RWPE2 (cell line): Measurements from ENCODE around the gene NTRK2.

Experiments
- ATAC-seq: fragments of 200-7000 bp; cut with Tn5 transposase; 3 replicates; pipeline ENCODE4 v1.9.1; 2021; ENCODE audit warnings: low read depth
- DNase-seq: peaks from one replicate; pipeline ENCODE4 v3.0.0-alpha.2; 2020; ENCODE audit warnings: low spot score
- H3K27ac ChIP-seq: fragments of 450-650 bp; 2 replicates; pipeline ENCODE4 v1.5.1; 2017; ENCODE audit warnings: mild to moderate bottlenecking; ENCODE audit not compliant: poor library complexity, severe bottlenecking
- H3K27me3 ChIP-seq: fragments of 250-450 bp; sonication (Bioruptor Pico); 2 replicates; pipeline ENCODE4 v1.5.1; 2021; ENCODE audit warnings: mild to moderate bottlenecking, moderate library complexity; ENCODE audit not compliant: insufficient read depth, poor library complexity, severe bottlenecking
- H3K36me3 ChIP-seq: fragments of 250-450 bp; sonication (Bioruptor Pico); 2 replicates; pipeline ENCODE4 v1.5.1; 2020; ENCODE audit warnings: low read depth, mild to moderate bottlenecking, moderate library complexity
- H3K4me1 ChIP-seq: fragments of 250-450 bp; sonication (Bioruptor Pico); 2 replicates; pipeline ENCODE4 v1.5.1; 2021; ENCODE audit warnings: mild to moderate bottlenecking, moderate library complexity; ENCODE audit not compliant: insufficient read depth, poor library complexity, severe bottlenecking
- H3K4me3 ChIP-seq: fragments of 250-450 bp; sonication (Bioruptor Pico); 2 replicates; pipeline ENCODE4 v1.5.1; 2021; ENCODE audit warnings: mild to moderate bottlenecking, moderate library complexity; ENCODE audit not compliant: severe bottlenecking
- H3K9me3 ChIP-seq: fragments of 250-450 bp; sonication (Bioruptor Pico); 2 replicates; pipeline ENCODE4 v1.5.1; 2021; ENCODE audit warnings: mild to moderate bottlenecking, moderate library complexity; ENCODE audit not compliant: severe bottlenecking
- TF ChIP-seq, protein P1 (sequence below): fragments of 450-650 bp; IDR thresholded peaks from one replicate; pipeline ENCODE4 v1.5.1; 2017; ENCODE audit warnings: mild to moderate bottlenecking, moderate library complexity; ENCODE audit not compliant: poor library complexity, severe bottlenecking

NTRK2 gene

DNA sequence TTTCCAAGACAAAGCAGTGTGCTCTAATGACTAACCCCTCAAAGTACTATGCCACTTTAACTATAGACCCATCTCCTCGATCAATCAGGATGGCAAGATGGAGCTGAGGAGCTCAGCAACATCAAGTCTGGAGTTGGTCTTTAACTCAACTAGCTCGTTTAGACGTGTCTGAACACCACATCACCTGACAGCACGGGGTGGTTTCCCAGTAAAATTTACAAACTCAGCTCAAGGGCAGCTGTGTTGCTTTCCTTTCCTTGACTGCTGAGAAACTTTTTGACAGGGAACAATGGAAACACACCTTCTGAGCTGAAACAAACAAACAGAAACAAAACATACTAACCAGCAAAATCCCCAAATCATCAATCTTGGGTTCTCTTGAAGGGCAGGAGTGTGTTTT is 202.5 kb downstream of the NTRK2 start:
- no peaks in the 10 kb centered on the region for H3K27me3 ChIP-seq
- DNase-seq (no peak), ATAC-seq (no peak)
- H3K9me3 ChIP-seq, result no peaks in the 10 kb centered on the region
- TF ChIP-seq, protein P1, sequence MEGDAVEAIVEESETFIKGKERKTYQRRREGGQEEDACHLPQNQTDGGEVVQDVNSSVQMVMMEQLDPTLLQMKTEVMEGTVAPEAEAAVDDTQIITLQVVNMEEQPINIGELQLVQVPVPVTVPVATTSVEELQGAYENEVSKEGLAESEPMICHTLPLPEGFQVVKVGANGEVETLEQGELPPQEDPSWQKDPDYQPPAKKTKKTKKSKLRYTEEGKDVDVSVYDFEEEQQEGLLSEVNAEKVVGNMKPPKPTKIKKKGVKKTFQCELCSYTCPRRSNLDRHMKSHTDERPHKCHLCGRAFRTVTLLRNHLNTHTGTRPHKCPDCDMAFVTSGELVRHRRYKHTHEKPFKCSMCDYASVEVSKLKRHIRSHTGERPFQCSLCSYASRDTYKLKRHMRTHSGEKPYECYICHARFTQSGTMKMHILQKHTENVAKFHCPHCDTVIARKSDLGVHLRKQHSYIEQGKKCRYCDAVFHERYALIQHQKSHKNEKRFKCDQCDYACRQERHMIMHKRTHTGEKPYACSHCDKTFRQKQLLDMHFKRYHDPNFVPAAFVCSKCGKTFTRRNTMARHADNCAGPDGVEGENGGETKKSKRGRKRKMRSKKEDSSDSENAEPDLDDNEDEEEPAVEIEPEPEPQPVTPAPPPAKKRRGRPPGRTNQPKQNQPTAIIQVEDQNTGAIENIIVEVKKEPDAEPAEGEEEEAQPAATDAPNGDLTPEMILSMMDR, result no peak
- no peaks in the 10 kb centered on the region for H3K4me1 ChIP-seq
- no peaks in the 10 kb centered on the region for H3K36me3 ChIP-seq
- H3K4me3 ChIP-seq, result no peak overlapping the region
- H3K27ac ChIP-seq, result no peak overlapping the region

DNA sequence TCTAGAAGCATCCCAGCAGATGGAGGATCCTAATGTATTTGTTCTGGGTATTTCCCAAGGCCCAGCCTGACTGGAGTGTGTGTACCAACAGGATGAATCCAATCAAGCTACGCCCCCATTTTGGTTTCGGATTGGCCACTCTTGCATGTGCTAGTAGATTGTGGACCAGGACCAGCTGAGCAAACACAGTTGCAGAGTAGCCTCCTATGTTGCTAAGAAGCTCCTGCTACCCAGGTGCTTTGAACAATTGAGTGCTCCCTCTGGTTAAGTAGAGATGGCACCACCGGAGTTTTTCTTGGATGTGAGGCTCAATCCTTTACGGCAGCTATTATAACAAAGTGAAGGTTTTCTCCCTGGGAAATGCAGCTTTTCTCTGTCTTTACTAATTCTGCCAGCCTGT is 204.5 kb downstream of the NTRK2 start:
- ATAC-seq (no peak), DNase-seq (no peak)
- no peaks in the 10 kb centered on the region for H3K27me3 ChIP-seq
- H3K27ac ChIP-seq, result no peak overlapping the region
- no peaks in the 10 kb centered on the region for H3K9me3 ChIP-seq
- H3K4me3 ChIP-seq, result no peak overlapping the region
- TF ChIP-seq, protein P1, result no peak
- H3K36me3 ChIP-seq, result no peaks in the 10 kb centered on the region
- no peaks in the 10 kb centered on the region for H3K4me1 ChIP-seq

DNA sequence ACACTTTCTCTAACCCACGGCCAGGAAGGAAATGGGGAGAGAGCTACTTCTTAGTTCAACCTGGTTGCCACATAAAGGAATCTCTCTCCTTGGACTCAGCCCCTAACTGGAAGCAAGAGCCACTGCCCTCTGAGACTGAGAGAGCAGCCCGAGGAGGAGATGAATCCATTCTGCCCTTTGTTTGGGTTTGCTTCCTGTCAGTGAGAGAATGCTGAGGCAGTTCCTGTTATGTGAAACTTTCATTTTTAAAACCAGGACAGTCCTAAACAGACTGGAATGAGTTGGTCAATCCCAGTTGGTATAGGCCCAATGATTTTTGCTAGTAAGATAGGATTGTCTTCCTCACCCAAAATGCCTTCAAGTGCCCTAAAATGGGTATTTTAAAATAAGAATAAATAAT is 205.1 kb downstream of the NTRK2 start:
- DNase-seq (no peak), ATAC-seq (no peak)
- Histone ChIP-seq H3K9me3 (no peaks in the 10 kb centered on the region), H3K27ac (no peak overlapping the region), H3K4me3 (no peak overlapping the region), H3K4me1 (no peaks in the 10 kb centered on the region), H3K27me3 (no peaks in the 10 kb centered on the region), H3K36me3 (no peaks in the 10 kb centered on the region)
- TF ChIP-seq, protein P1, result no peak

DNA sequence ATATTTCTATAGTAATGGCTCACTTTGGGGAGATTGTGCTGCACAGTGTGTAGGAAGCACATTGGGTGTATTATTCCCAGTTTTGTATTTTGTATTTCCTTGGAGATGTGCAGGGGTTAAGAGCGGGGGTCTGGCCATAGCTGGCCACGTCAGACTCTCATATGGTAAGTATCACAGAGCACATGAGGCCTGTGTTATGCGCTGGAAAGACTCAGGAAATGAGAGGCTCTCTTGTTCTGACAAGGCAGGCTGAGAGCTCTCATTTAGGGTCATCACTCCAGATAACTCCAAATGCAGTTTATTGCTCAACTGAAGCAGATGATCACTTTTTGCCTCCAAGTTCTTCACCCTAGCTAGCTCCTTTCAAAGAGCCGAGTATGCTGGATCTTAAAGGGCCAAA is 205.7 kb downstream of the NTRK2 start:
- no peaks in the 10 kb centered on the region for H3K27me3 ChIP-seq
- ATAC-seq, result no peak
- H3K4me3 ChIP-seq, result no peak overlapping the region
- TF ChIP-seq, protein P1, result no peak
- H3K9me3 ChIP-seq, result no peaks in the 10 kb centered on the region
- no peak for DNase-seq
- H3K36me3 ChIP-seq, result no peaks in the 10 kb centered on the region
- no peaks in the 10 kb centered on the region for H3K4me1 ChIP-seq
- no peak overlapping the region for H3K27ac ChIP-seq

DNA sequence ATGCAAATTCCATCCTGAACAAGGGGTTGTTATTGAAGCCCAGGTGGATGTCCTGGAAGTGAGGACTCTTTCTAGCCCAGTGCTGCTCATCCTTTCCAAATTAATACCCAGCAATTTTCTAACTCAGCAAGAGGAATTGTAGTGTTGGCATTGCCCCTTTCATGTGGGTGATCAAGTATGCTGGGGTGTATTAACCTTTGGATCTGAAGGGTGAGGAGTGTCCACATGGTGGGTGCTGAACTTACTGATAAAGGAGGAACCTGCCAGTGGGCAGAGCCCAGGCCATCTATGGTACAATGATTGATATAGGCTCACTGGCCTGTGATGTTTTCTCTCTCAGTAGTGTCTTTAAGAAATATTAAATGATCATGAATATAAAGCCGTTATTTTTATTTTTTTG is 210.1 kb downstream of the NTRK2 start:
- Histone ChIP-seq H3K4me3 (no peak overlapping the region), H3K9me3 (no peaks in the 10 kb centered on the region), H3K4me1 (no peaks in the 10 kb centered on the region), H3K36me3 (no peaks in the 10 kb centered on the region), H3K27me3 (no peaks in the 10 kb centered on the region), H3K27ac (no peak overlapping the region)
- TF ChIP-seq, protein P1, result no peak
- DNase-seq (no peak), ATAC-seq (no peak)
